PC-9 (cell line): Measurements from ENCODE around the gene EPB41L3. TPM values are rescaled to one million over a fixed set of nuclear protein-coding genes. Genes with fewer than 3 reads are reported as not detected.

Source experiments
- BruUV-seq: library from RNA; stranded (reverse); fragments of 400-500 nt; replicated peaks from 2 replicates; lab custom pipeline; 2021; lab: Mats Ljungman, UMichigan
- CTCF ChIA-PET: fragments of 300-600 bp; sonication (Branson Sonifier 250); formaldehyde crosslinking; loops from one replicate; lab custom pipeline; 2022; ENCODE audit warnings: antibody characterized with exemption; lab: Charles Lee
- POLR2A ChIA-PET: fragments of 300-600 bp; sonication (Branson Sonifier 250); formaldehyde crosslinking; loops from one replicate; lab custom pipeline; 2022; ENCODE audit warnings: antibody characterized with exemption; ENCODE audit not compliant: unreplicated experiment; lab: Charles Lee
- DNase-seq, 2 experiments: peaks; one replicate each; pipeline versions ENCODE4 v3.0.0 to v3.0.0-alpha.2; 2015 to 2022; ENCODE audit warnings: mixed read lengths in 1 of 2
- H2AFZ ChIP-seq: fragments of 200-600 bp; sonication (generic); 2 replicates; pipeline ENCODE4 v1.8.1; 2017; ENCODE audit warnings: antibody characterized with exemption
- H3F3A ChIP-seq: fragments of 200-600 bp; sonication (generic); 2 replicates; pipeline ENCODE4 v1.8.1; 2017; ENCODE audit warnings: antibody characterized with exemption, mild to moderate bottlenecking, low read depth; ENCODE audit not compliant: insufficient read depth
- H3K27ac ChIP-seq: fragments of 200-600 bp; sonication (generic); 2 replicates; pipeline ENCODE4 v1.6.1; 2016; ENCODE audit warnings: mixed run types
- H3K27me3 ChIP-seq: fragments of 200-600 bp; sonication (generic); 2 replicates; pipeline ENCODE4 v1.6.1; 2016; ENCODE audit warnings: low read depth, mixed run types; ENCODE audit not compliant: insufficient read depth
- H3K36me3 ChIP-seq: fragments of 200-600 bp; sonication (generic); 2 replicates; pipeline ENCODE4 v1.6.1; 2016; ENCODE audit warnings: low read depth, mixed run types
- H3K4me1 ChIP-seq: fragments of 200-600 bp; sonication (generic); replicated peaks from 2 replicates; pipeline ENCODE4 v1.6.1; 2016; ENCODE audit warnings: mixed run types; ENCODE audit not compliant: insufficient read depth
- H3K4me2 ChIP-seq: fragments of 200-600 bp; sonication (generic); 2 replicates; pipeline ENCODE4 v1.6.1; 2017; ENCODE audit warnings: mixed run types
- H3K4me3 ChIP-seq: fragments of 200-600 bp; sonication (generic); 2 replicates; pipeline ENCODE4 v1.6.1; 2016; ENCODE audit warnings: mixed run types
- H3K79me2 ChIP-seq: fragments of 200-600 bp; sonication (generic); 2 replicates; pipeline ENCODE4 v1.6.1; 2017; ENCODE audit warnings: low read depth, mixed run types
- H3K9me2 ChIP-seq: fragments of 200-600 bp; sonication (generic); 2 replicates; pipeline ENCODE4 v1.8.1; 2017; ENCODE audit warnings: mild to moderate bottlenecking; ENCODE audit not compliant: insufficient read depth
- H3K9me3 ChIP-seq: fragments of 200-600 bp; sonication (generic); 2 replicates; pipeline ENCODE4 v1.8.1; 2016; ENCODE audit warnings: low read depth; ENCODE audit not compliant: insufficient read depth
- H4K20me1 ChIP-seq: fragments of 200-600 bp; sonication (generic); 2 replicates; pipeline ENCODE4 v1.8.1; 2017; ENCODE audit not compliant: insufficient read depth
- EZH2 ChIP-seq: fragments of 200-600 bp; sonication (generic); IDR thresholded peaks from 2 replicates; pipeline ENCODE4 v1.8.0; 2017; ENCODE audit warnings: antibody characterized with exemption, low read depth
- intact Hi-C: fragments of 100-400 bp; cut with micrococcal nuclease; formaldehyde crosslinking; loops from one replicate; pipeline ENCODE4 v1.10.0; 2022; ENCODE audit not compliant: unreplicated experiment
- total RNA-seq: library from RNA; stranded (reverse); gene quantifications from 2 replicates; pipeline ENCODE4 v1.2.3, GENCODE V29; 2021
- TF ChIP-seq, protein P1 (sequence below): fragments of 200-600 bp; sonication (generic); conservative IDR thresholded peaks from 2 replicates; pipeline ENCODE4 v1.6.1; 2017; ENCODE audit warnings: mixed run types, antibody characterized with exemption, mild to moderate bottlenecking, moderate library complexity

The EPB41L3 gene
- total RNA-seq, 1 experiment from 2014 or later, result not detected

DNA sequence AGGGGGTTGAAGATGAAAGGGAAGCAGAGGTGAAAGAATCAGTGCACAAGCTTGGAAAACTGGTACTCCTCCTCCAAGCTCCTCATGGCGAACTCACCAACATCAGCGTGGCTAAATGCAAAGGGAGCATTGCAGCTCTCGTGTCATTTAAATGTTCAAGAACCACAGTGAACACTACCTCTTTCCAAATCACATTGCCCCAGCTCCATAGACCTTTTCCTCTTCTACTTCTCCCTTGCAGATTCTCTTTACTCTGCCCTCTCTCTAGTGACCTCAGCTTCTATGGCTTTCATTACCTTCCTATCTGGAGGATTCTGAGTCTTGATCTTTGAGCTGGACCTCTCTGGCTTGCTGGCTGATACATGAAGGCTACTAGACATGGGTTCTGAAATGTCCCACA lies 14.3 kb downstream of the EPB41L3 start:
- Histone ChIP-seq H3F3A (no peaks in the 10 kb centered on the region), H3K4me1 (no peaks in the 10 kb centered on the region), H3K27me3 (peaks cover 7% of the 10 kb centered on the region; the same call in 1 of the 2 replicates), H3K4me3 (no peak overlapping the region), H3K79me2 (no peaks in the 10 kb centered on the region), H3K9me2 (no peaks in the 10 kb centered on the region), H3K27ac (no peak overlapping the region), H3K36me3 (no peaks in the 10 kb centered on the region), H3K4me2 (no peak overlapping the region), H3K9me3 (no peaks in the 10 kb centered on the region), H2AFZ (no peak overlapping the region), H4K20me1 (no peaks in the 10 kb centered on the region)
- ChIA-PET POLR2A (no interaction called here), CTCF (no interaction called here)
- DNase-seq, result no peak
- TF ChIP-seq, protein P1, sequence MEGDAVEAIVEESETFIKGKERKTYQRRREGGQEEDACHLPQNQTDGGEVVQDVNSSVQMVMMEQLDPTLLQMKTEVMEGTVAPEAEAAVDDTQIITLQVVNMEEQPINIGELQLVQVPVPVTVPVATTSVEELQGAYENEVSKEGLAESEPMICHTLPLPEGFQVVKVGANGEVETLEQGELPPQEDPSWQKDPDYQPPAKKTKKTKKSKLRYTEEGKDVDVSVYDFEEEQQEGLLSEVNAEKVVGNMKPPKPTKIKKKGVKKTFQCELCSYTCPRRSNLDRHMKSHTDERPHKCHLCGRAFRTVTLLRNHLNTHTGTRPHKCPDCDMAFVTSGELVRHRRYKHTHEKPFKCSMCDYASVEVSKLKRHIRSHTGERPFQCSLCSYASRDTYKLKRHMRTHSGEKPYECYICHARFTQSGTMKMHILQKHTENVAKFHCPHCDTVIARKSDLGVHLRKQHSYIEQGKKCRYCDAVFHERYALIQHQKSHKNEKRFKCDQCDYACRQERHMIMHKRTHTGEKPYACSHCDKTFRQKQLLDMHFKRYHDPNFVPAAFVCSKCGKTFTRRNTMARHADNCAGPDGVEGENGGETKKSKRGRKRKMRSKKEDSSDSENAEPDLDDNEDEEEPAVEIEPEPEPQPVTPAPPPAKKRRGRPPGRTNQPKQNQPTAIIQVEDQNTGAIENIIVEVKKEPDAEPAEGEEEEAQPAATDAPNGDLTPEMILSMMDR, result no peak
- TF ChIP-seq EZH2, result no peak
- no TSS peak for BruUV-seq
- intact Hi-C loops, result no loop called here

DNA sequence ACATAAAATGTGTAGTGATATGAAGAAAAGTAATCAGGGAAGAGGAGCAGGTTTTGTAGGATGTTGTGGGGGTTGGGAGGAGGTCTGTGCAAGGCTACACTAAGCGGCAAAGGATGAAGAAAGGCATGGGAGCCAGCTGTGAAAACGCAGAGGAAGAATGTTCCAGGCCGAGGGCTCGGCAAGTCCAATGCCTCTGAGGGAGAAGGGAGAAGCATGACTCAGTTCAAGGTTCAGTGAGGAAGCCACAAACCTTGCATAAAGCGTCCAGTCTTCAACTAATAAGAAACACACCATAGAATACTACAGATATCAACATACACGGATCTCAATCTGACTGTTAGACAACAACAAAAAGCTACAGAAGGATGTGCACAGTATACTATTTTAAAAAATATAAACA lies 16.2 kb downstream of the EPB41L3 start:
- ChIA-PET CTCF (no interaction called here), POLR2A (no interaction called here)
- H3F3A ChIP-seq, result no peaks in the 10 kb centered on the region
- H2AFZ ChIP-seq, result no peak overlapping the region
- H3K9me2 ChIP-seq, result no peaks in the 10 kb centered on the region
- no peaks in the 10 kb centered on the region for H3K79me2 ChIP-seq
- no TSS peak for BruUV-seq
- H3K4me2 ChIP-seq, result no peak overlapping the region
- H3K27ac ChIP-seq, result no peak overlapping the region
- H3K36me3 ChIP-seq, result no peaks in the 10 kb centered on the region
- H4K20me1 ChIP-seq, result no peaks in the 10 kb centered on the region
- H3K27me3 ChIP-seq, result peaks cover 7% of the 10 kb centered on the region; the same call in 1 of the 2 replicates
- TF ChIP-seq EZH2, result no peak
- TF ChIP-seq, protein P1, result no peak
- intact Hi-C loops, result no loop called here
- H3K9me3 ChIP-seq, result no peaks in the 10 kb centered on the region
- DNase-seq, result no peak
- H3K4me3 ChIP-seq, result no peak overlapping the region
- H3K4me1 ChIP-seq, result no peaks in the 10 kb centered on the region

DNA sequence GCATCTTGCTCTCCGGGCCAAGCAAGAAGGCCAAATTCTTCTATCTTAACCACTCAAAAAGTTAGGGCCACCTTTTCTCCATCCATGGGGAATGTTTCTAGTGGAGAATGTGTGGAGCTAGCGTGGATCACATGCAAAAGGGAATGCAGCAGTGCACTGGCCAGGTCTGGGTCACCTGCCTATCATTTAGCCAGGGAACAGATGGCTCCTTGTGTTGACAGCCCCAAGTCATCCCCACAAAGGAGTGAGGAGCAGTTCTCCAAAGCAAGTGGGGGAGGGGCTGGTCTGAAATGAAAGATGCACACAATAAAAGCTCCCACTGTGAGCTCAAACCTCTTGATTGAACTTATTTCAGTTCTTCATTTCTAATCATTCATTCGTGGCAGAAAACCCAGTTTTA lies 19.1 kb downstream of the EPB41L3 start:
- intact Hi-C loops, result no loop called here
- Histone ChIP-seq H4K20me1 (no peaks in the 10 kb centered on the region), H3K4me2 (no peak overlapping the region), H3K36me3 (no peaks in the 10 kb centered on the region), H3K27me3 (0 out of 2 replicates have a peak, but pooled peaks cover 2% of the 10 kb centered on the region), H3F3A (no peaks in the 10 kb centered on the region), H3K9me3 (no peaks in the 10 kb centered on the region), H3K79me2 (no peaks in the 10 kb centered on the region), H3K4me3 (no peak overlapping the region), H3K4me1 (no peaks in the 10 kb centered on the region), H3K9me2 (no peaks in the 10 kb centered on the region), H2AFZ (no peak overlapping the region), H3K27ac (no peak overlapping the region)
- no peak for DNase-seq
- BruUV-seq, result no TSS peak
- TF ChIP-seq, protein P1, result no peak
- no peak for TF ChIP-seq EZH2
- ChIA-PET POLR2A (no interaction called here), CTCF (no interaction called here)
